H9 (cell line): Measurements from ENCODE around the gene FMNL1. TPM values are rescaled to one million over a fixed set of nuclear protein-coding genes. Genes with fewer than 3 reads are reported as not detected.

Source experiments
- DNase-seq: peaks from one replicate; pipeline ENCODE4 v3.0.0-alpha.2; 2017
- H2AFZ ChIP-seq: one replicate; pipeline ENCODE4 v1.6.1; 2013; ENCODE audit warnings: mild to moderate bottlenecking, low read length, control low read depth, moderate library complexity
- H2AK5ac ChIP-seq: 2 replicates; pipeline ENCODE4 v1.6.1; 2013; ENCODE audit warnings: low read length, control low read depth, mixed read lengths; ENCODE audit not compliant: insufficient read length
- H2BK120ac ChIP-seq: one replicate; pipeline ENCODE4 v1.6.1; 2013; ENCODE audit warnings: low read depth, mild to moderate bottlenecking, low read length, control low read depth, inconsistent platforms; ENCODE audit not compliant: poor library complexity, severe bottlenecking
- H2BK12ac ChIP-seq: 2 replicates; pipeline ENCODE4 v1.6.1; 2013; ENCODE audit warnings: low read length, control low read depth, mixed read lengths, low read depth; ENCODE audit not compliant: insufficient read length
- H2BK15ac ChIP-seq: 2 replicates; pipeline ENCODE4 v1.6.1; 2013; ENCODE audit warnings: low read depth, low read length, control low read depth
- H2BK20ac ChIP-seq: one replicate; pipeline ENCODE4 v1.6.1; 2013; ENCODE audit warnings: low read depth, mild to moderate bottlenecking, low read length, control low read depth, inconsistent platforms; ENCODE audit not compliant: poor library complexity, severe bottlenecking
- H2BK5ac ChIP-seq: 2 replicates; pipeline ENCODE4 v1.6.1; 2013; ENCODE audit warnings: low read length, control low read depth, mixed read lengths; ENCODE audit not compliant: insufficient read length
- H3K14ac ChIP-seq: 2 replicates; pipeline ENCODE4 v1.6.1; 2013; ENCODE audit warnings: low read length, control low read depth; ENCODE audit not compliant: insufficient read depth
- H3K18ac ChIP-seq: 2 replicates; pipeline ENCODE4 v1.6.1; 2013; ENCODE audit warnings: low read depth, mild to moderate bottlenecking, mixed read lengths, low read length, control low read depth; ENCODE audit not compliant: insufficient read length
- H3K23ac ChIP-seq: 2 replicates; pipeline ENCODE4 v1.6.1; 2013; ENCODE audit warnings: low read length, control low read depth, mixed read lengths, low read depth; ENCODE audit not compliant: insufficient read length
- H3K23me2 ChIP-seq: 2 replicates; pipeline ENCODE4 v1.6.1; 2013; ENCODE audit warnings: low read depth, mild to moderate bottlenecking, mixed read lengths, low read length, control low read depth; ENCODE audit not compliant: insufficient read length, poor library complexity, severe bottlenecking
- H3K27ac ChIP-seq: 2 replicates; pipeline ENCODE4 v1.5.1; 2013; ENCODE audit warnings: low read length, control low read depth, mixed read lengths, low read depth; ENCODE audit not compliant: insufficient read length
- H3K27me3 ChIP-seq: 2 replicates; pipeline ENCODE4 v1.6.1; 2013; ENCODE audit warnings: low read length, control low read depth, inconsistent platforms; ENCODE audit not compliant: insufficient read depth
- H3K4ac ChIP-seq: 2 replicates; pipeline ENCODE4 v1.6.1; 2013; ENCODE audit warnings: low read depth, mild to moderate bottlenecking, control low read depth, inconsistent platforms, low read length, moderate library complexity
- H3K4me1 ChIP-seq: 2 replicates; pipeline ENCODE4 v1.6.1; 2013; ENCODE audit warnings: low read length, control low read depth, inconsistent platforms; ENCODE audit not compliant: insufficient read depth
- H3K4me2 ChIP-seq: 2 replicates; pipeline ENCODE4 v1.6.1; 2013; ENCODE audit warnings: low read length, control low read depth, mixed read lengths; ENCODE audit not compliant: insufficient read length, insufficient read depth
- H3K56ac ChIP-seq: 2 replicates; pipeline ENCODE4 v1.6.1; 2013; ENCODE audit warnings: low read depth, mild to moderate bottlenecking, mixed read lengths, low read length, control low read depth; ENCODE audit not compliant: insufficient read length
- H3K79me1 ChIP-seq: 2 replicates; pipeline ENCODE4 v1.6.1; 2013; ENCODE audit warnings: low read depth, mild to moderate bottlenecking, moderate library complexity, low read length, control low read depth, inconsistent platforms; ENCODE audit not compliant: insufficient read depth, poor library complexity, severe bottlenecking
- H3K79me2 ChIP-seq: 2 replicates; pipeline ENCODE4 v1.6.1; 2013; ENCODE audit warnings: low read length, control low read depth, inconsistent platforms; ENCODE audit not compliant: insufficient read depth
- H3K9ac ChIP-seq: 2 replicates; pipeline ENCODE4 v1.6.1; 2013; ENCODE audit warnings: low read length, control low read depth, mixed read lengths; ENCODE audit not compliant: insufficient read length; ENCODE audit errors: extremely low read depth
- H3K9me3 ChIP-seq: one replicate; pipeline ENCODE4 v1.6.1; 2013; ENCODE audit warnings: low read depth, low read length, inconsistent platforms; ENCODE audit not compliant: control insufficient read depth
- H3T11ph ChIP-seq: one replicate; pipeline ENCODE4 v1.6.1; 2013; ENCODE audit warnings: mild to moderate bottlenecking, low read length, control low read depth, inconsistent platforms
- H4K20me1 ChIP-seq: one replicate; pipeline ENCODE4 v1.6.1; 2013; ENCODE audit not compliant: control insufficient read depth, insufficient read length, insufficient read depth
- H4K5ac ChIP-seq: 2 replicates; pipeline ENCODE4 v1.6.1; 2013; ENCODE audit warnings: low read depth, mild to moderate bottlenecking, mixed read lengths, low read length, control low read depth; ENCODE audit not compliant: insufficient read length
- H4K8ac ChIP-seq: replicated peaks from 2 replicates; pipeline ENCODE4 v1.6.1; 2013; ENCODE audit warnings: low read length, control low read depth, mixed read lengths, low read depth; ENCODE audit not compliant: insufficient read length
- H4K91ac ChIP-seq: 2 replicates; pipeline ENCODE4 v1.6.1; 2013; ENCODE audit warnings: low read depth, mild to moderate bottlenecking, moderate library complexity, mixed read lengths, low read length, control low read depth; ENCODE audit not compliant: insufficient read length
- H3K27ac Mint-ChIP-seq, 3 experiments: 2 replicates in 2 of 3; 3 replicates in 1 of 3; pipeline ENCODE4 v1.8.0; 2020 to 2021; ENCODE audit warnings: mixed read lengths in 3 of 3, mild to moderate bottlenecking in 1 of 3, moderate library complexity in 1 of 3
- H3K27me3 Mint-ChIP-seq: 2 replicates; pipeline ENCODE4 v1.8.0; 2021; ENCODE audit warnings: low read depth, mild to moderate bottlenecking, moderate library complexity, mixed read lengths
- H3K36me3 Mint-ChIP-seq, 3 experiments: 2 replicates in 2 of 3; 3 replicates in 1 of 3; pipeline ENCODE4 v1.8.0; 2020 to 2021; ENCODE audit warnings: low read depth in 3 of 3, mixed read lengths in 3 of 3; ENCODE audit not compliant: insufficient read depth in 1 of 3
- H3K4me1 Mint-ChIP-seq, 2 experiments: 2 replicates each; pipeline ENCODE4 v1.8.0; 2020; ENCODE audit warnings: mixed read lengths in 2 of 2
- H3K4me3 Mint-ChIP-seq, 2 experiments: 2 replicates in 1 of 2; 3 replicates in 1 of 2; pipeline ENCODE4 v1.8.0; 2020 to 2021; ENCODE audit warnings: mild to moderate bottlenecking in 2 of 2, mixed read lengths in 2 of 2, moderate library complexity in 1 of 2
- H3K9me3 Mint-ChIP-seq, 2 experiments: 2 replicates in 1 of 2; 3 replicates in 1 of 2; pipeline ENCODE4 v1.8.0; 2020; ENCODE audit warnings: mild to moderate bottlenecking in 2 of 2, mixed read lengths in 2 of 2, moderate library complexity in 1 of 2
- CTCF ChIP-seq: fragments of 200-600 bp; sonication (generic); conservative IDR thresholded peaks from 3 replicates; pipeline ENCODE4 v1.8.0; 2021; ENCODE audit warnings: antibody characterized with exemption, mild to moderate bottlenecking
- WGBS: extraction: QIAGEN DNeasy Blood & Tissue Kit; methylation state at CpG from one replicate; pipeline ENCODE4 v1.1.7; 2013; ENCODE audit warnings: missing lambda C conversion rate, low lambda C conversion rate, mixed read lengths; ENCODE audit not compliant: insufficient read length; ENCODE audit errors: extremely low coverage; 5-methylcytosine and 5-hydroxymethylcytosine counted together
- total RNA-seq: library from RNA; stranded (reverse); gene quantifications from 2 replicates; pipeline ENCODE4 v1.2.1, GENCODE V29; 2021

FMNL1 gene
- total RNA-seq, 1 experiment from 2014 or later, result 6.9 TPM

GRCh38 chr17:45224671-45225050 is 3.0 kb downstream of the FMNL1 start:
- no CpG with 5 or more reads among the region's 9 CpGs for WGBS
- H3K27me3 ChIP-seq, result peaks cover 13% of the 10 kb centered on the region

More at GRCh38 chr17:45224671-45225050, 3.0 kb downstream of the FMNL1 start:
- no peaks in the 10 kb centered on the region for H4K20me1 ChIP-seq
- peaks cover 10% of the 10 kb centered on the region for H3K23me2 ChIP-seq
- H2BK12ac ChIP-seq, result no peak overlapping the region
- H4K5ac ChIP-seq, result no peak overlapping the region
- no peak overlapping the region for H4K91ac ChIP-seq
- H3K27ac ChIP-seq, result no peak overlapping the region
- no peak overlapping the region for H3K4me3 Mint-ChIP-seq
- H3K27ac Mint-ChIP-seq, result no peak overlapping the region
- DNase-seq, result no peak
- H3K36me3 Mint-ChIP-seq, result no peaks in the 10 kb centered on the region
- no peak for TF ChIP-seq CTCF
- no peak overlapping the region for H3K18ac ChIP-seq
- H2BK15ac ChIP-seq, result no peak overlapping the region
- H3K27me3 Mint-ChIP-seq, result peaks cover 58% of the 10 kb centered on the region
- H2AFZ ChIP-seq, result no peak overlapping the region
- H2BK5ac ChIP-seq, result no peak overlapping the region
- no peak overlapping the region for H3K9ac ChIP-seq
- H3K9me3 Mint-ChIP-seq, result no peaks in the 10 kb centered on the region; a peak in 1 of 5 replicates
- H3K14ac ChIP-seq, result no peak overlapping the region
- no peaks in the 10 kb centered on the region; the same call in 1 of the 2 replicates for H3K4me1 ChIP-seq
- H2BK20ac ChIP-seq, result no peak overlapping the region
- H3K56ac ChIP-seq, result no peak overlapping the region
- peaks cover 31 to 59% of the 10 kb centered on the region in 2 experiments for H3K4me1 Mint-ChIP-seq
- no peak overlapping the region for H2AK5ac ChIP-seq
- no peaks in the 10 kb centered on the region for H3K79me2 ChIP-seq
- H2BK120ac ChIP-seq, result no peak overlapping the region
- no peak overlapping the region for H3K4me2 ChIP-seq
- H3K9me3 ChIP-seq, result no peaks in the 10 kb centered on the region
- H4K8ac ChIP-seq, result no peak overlapping the region
- H3K4ac ChIP-seq, result no peak overlapping the region
- H3T11ph ChIP-seq, result no peak overlapping the region
- no peak overlapping the region for H3K23ac ChIP-seq
- no peaks in the 10 kb centered on the region for H3K79me1 ChIP-seq
